Adrenal gland (tissue), 5 donors: ENCODE data around the gene NCOA5.

Experiments
- CTCF ChIP-seq, 6 experiments: fragments of 450-650 bp in 4 of 6; fragments of 200-600 bp in 2 of 6; sonication (generic) in 1 of 6; IDR thresholded peaks; 1 replicate in 5 of 6; 2 replicates in 1 of 6; pipeline versions ENCODE4 v1.5.1 to v1.8.0; 2016 to 2021; ENCODE audit warnings: antibody characterized with exemption in 6 of 6, mild to moderate bottlenecking in 2 of 6, moderate library complexity in 1 of 6
- POLR2A ChIP-seq, 2 donors: fragments of 450-650 bp; IDR thresholded peaks; one replicate each; pipeline ENCODE4 v1.6.1; 2017; ENCODE audit warnings: antibody characterized with exemption in 2 of 2, mild to moderate bottlenecking in 2 of 2, moderate library complexity in 1 of 2
- donor health status: DM: no; HTN: no; CAD: no.

GRCh38 chr20:46108435-46108841 lies 18.7 kb upstream of the NCOA5 start:
- TF ChIP-seq CTCF (IDR thresholded peaks at IDR 0.05), result no peak
- TF ChIP-seq POLR2A (IDR thresholded peaks at IDR 0.05), result no peak
